ENCODE results near the gene NKAIN4. TPM values are rescaled to one million over a fixed set of nuclear protein-coding genes. Genes with fewer than 3 reads are reported as not detected.

The NKAIN4 gene
- total RNA-seq, 1 donor from 2014 or later, result 0.60 TPM

- H3K36me3 Mint-ChIP-seq (ENCODE audit: insufficient read depth), result peaks cover 2% of the 10 kb centered on the region
- H3K9me3 Mint-ChIP-seq (ENCODE audit: low read depth), result no peaks in the 10 kb centered on the region
- no peak overlapping the region for H3K27ac Mint-ChIP-seq
- H3K27me3 Mint-ChIP-seq, result peaks cover 13% of the 10 kb centered on the region
- TF ChIP-seq CTCF (IDR thresholded peaks at IDR 0.05; ENCODE audit: unreplicated experiment), result no peak
- DNase-seq (ENCODE audit: low spot score, unreplicated experiment), result no peak
- no peaks in the 10 kb centered on the region for H3K4me1 Mint-ChIP-seq (ENCODE audit: low read depth)
- H3K4me3 Mint-ChIP-seq (ENCODE audit: low read depth), result no peak overlapping the region
Measured at GRCh38 chr20:63291811-63292210, 37.5 kb upstream of the NKAIN4 start.

GRCh38 chr20:63290677-63291472, 36.6 kb upstream of the NKAIN4 start:
- DNase-seq (ENCODE audit: low spot score, unreplicated experiment), result peak; percentile 66
- peak; percentile 76 for TF ChIP-seq CTCF (IDR thresholded peaks at IDR 0.05; ENCODE audit: unreplicated experiment)
- no peak overlapping the region for H3K4me3 Mint-ChIP-seq (ENCODE audit: low read depth)
- H3K4me1 Mint-ChIP-seq (ENCODE audit: low read depth), result no peaks in the 10 kb centered on the region
- peaks cover 11% of the 10 kb centered on the region for H3K27me3 Mint-ChIP-seq
- no peaks in the 10 kb centered on the region for H3K9me3 Mint-ChIP-seq (ENCODE audit: low read depth)
- no peak overlapping the region for H3K27ac Mint-ChIP-seq
- peaks cover 3% of the 10 kb centered on the region for H3K36me3 Mint-ChIP-seq (ENCODE audit: insufficient read depth)

GRCh38 chr20:63290136-63290676, 35.9 kb upstream of the NKAIN4 start:
- H3K4me3 Mint-ChIP-seq (ENCODE audit: low read depth), result no peak overlapping the region
- peaks cover 4% of the 10 kb centered on the region for H3K36me3 Mint-ChIP-seq (ENCODE audit: insufficient read depth)

GRCh38 chr20:63289311-63290135, 35.3 kb upstream of the NKAIN4 start:
- DNase-seq (ENCODE audit: low spot score, unreplicated experiment), result no peak
- Mint-ChIP-seq H3K9me3 (ENCODE audit: low read depth) (no peaks in the 10 kb centered on the region), H3K27me3 (no peaks in the 10 kb centered on the region), H3K36me3 (ENCODE audit: insufficient read depth) (peaks cover 4% of the 10 kb centered on the region), H3K27ac (no peak overlapping the region), H3K4me1 (ENCODE audit: low read depth) (no peaks in the 10 kb centered on the region), H3K4me3 (ENCODE audit: low read depth) (no peak overlapping the region)
- TF ChIP-seq CTCF (IDR thresholded peaks at IDR 0.05; ENCODE audit: unreplicated experiment), result no peak

More at GRCh38 chr20:63290136-63290676, 35.9 kb upstream of the NKAIN4 start:
- no peak for TF ChIP-seq CTCF (IDR thresholded peaks at IDR 0.05; ENCODE audit: unreplicated experiment)
- Mint-ChIP-seq H3K27ac (no peak overlapping the region), H3K9me3 (ENCODE audit: low read depth) (no peaks in the 10 kb centered on the region), H3K27me3 (peaks cover 5% of the 10 kb centered on the region), H3K4me1 (ENCODE audit: low read depth) (no peaks in the 10 kb centered on the region)
- DNase-seq (ENCODE audit: low spot score, unreplicated experiment), result no peak

- H3K36me3 Mint-ChIP-seq (ENCODE audit: insufficient read depth), result peaks cover 4% of the 10 kb centered on the region
Measured at GRCh38 chr20:63288581-63289251, 34.5 kb upstream of the NKAIN4 start.

More at GRCh38 chr20:63288581-63289251, 34.5 kb upstream of the NKAIN4 start:
- no peak overlapping the region for H3K27ac Mint-ChIP-seq
- no peaks in the 10 kb centered on the region for H3K27me3 Mint-ChIP-seq
- no peak overlapping the region for H3K4me3 Mint-ChIP-seq (ENCODE audit: low read depth)
- no peaks in the 10 kb centered on the region for H3K4me1 Mint-ChIP-seq (ENCODE audit: low read depth)
- no peak for TF ChIP-seq CTCF (IDR thresholded peaks at IDR 0.05; ENCODE audit: unreplicated experiment)
- DNase-seq (ENCODE audit: low spot score, unreplicated experiment), result no peak
- H3K9me3 Mint-ChIP-seq (ENCODE audit: low read depth), result no peaks in the 10 kb centered on the region

Data from progenitor cell of endocrine pancreas (in vitro differentiated cells).